Cardiac muscle cell (in vitro differentiated cells and primary cell): ENCODE results near the gene ZNF675. TPM values are rescaled to one million over a fixed set of nuclear protein-coding genes. Genes with fewer than 3 reads are reported as not detected.
A peak's percentile ranks its signal among the peaks of the same experiment; 100 is the strongest.
"Not testable (repeated sequence)": the region's sequence is repeated elsewhere in the genome, so short reads cannot be mapped to it uniquely, and the experiment has no call there.

Experiments
- DNase-seq, 2 donors: peaks; one replicate each; pipeline versions ENCODE4 v3.0.0 to v3.0.0-alpha.2; 2010 to 2017; ENCODE audit warnings: low read depth in 1 of 2, low spot score in 1 of 2
- H3K27ac ChIP-seq: fragments of 200-600 bp; sonication (generic); 2 replicates; pipeline ENCODE4 v1.5.1; 2016
- H3K27me3 ChIP-seq: fragments of 200-600 bp; sonication (generic); 2 replicates; pipeline ENCODE4 v1.6.0; 2016; ENCODE audit warnings: control low read depth
- H3K36me3 ChIP-seq: fragments of 200-600 bp; sonication (generic); 2 replicates; pipeline ENCODE4 v1.5.1; 2016; ENCODE audit warnings: control low read depth
- H3K4me1 ChIP-seq: fragments of 200-600 bp; sonication (generic); 2 replicates; pipeline ENCODE4 v1.8.1; 2017; ENCODE audit warnings: low read depth, mild to moderate bottlenecking, mixed run types
- H3K4me3 ChIP-seq: fragments of 200-600 bp; sonication (generic); 2 replicates; pipeline ENCODE4 v1.5.1; 2016; ENCODE audit warnings: mild to moderate bottlenecking
- H3K9me3 ChIP-seq: fragments of 200-600 bp; sonication (generic); 2 replicates; pipeline ENCODE4 v1.5.1; 2017; ENCODE audit warnings: low read depth, mild to moderate bottlenecking, control low read depth
- CTCF ChIP-seq: IDR thresholded peaks from 2 replicates; pipeline ENCODE4 v1.5.1; 2012; ENCODE audit warnings: low read depth, mild to moderate bottlenecking, low read length
- polyA plus RNA-seq: library from polyadenylated mRNA; unstranded; fragments of >200 nt; fragmentation: Nextera tagmentation; extraction: Ambion mirVana; gene quantifications from 2 replicates; pipeline ENCODE4 v1.2.1, GENCODE V29; 2016
- total RNA-seq: library from RNA; depleted of rRNA; stranded (reverse); fragments of >200 nt; gene quantifications from 2 replicates; pipeline ENCODE4 v1.2.3, GENCODE V29; 2016

ZNF675 gene
- total and polyA plus RNA-seq, 2 experiments from 2014 or later: 7.8 to 13.9 TPM

GRCh38 chr19:23706657-23707056 lies 19.6 kb upstream of the ZNF675 start:
- H3K27me3 ChIP-seq: no peaks in the 10 kb centered on the region
- TF ChIP-seq CTCF: no peak
- no peak for DNase-seq
- H3K27ac ChIP-seq: no peak overlapping the region
- no peaks in the 10 kb centered on the region for H3K36me3 ChIP-seq
- H3K9me3 ChIP-seq: no peaks in the 10 kb centered on the region
- no peaks in the 10 kb centered on the region for H3K4me1 ChIP-seq
- no peak overlapping the region for H3K4me3 ChIP-seq

DNA sequence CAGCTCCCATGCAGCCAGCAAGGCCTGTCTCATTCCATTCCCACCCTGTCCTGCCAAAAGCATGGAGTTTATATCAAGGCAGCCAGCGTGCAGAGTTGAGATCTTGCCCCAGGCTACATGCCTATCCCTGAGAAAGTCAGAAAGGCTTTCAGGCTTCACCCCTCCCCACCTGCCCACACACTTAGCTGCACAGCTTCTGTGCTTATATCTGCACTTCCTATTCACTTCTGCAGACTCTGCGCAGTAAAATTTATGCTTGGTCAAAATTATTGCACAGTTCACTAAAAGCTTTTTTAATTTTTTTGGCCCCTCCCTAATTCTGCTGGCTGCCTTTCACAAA lies 12.5 kb upstream of the ZNF675 start:
- Histone ChIP-seq H3K27ac (peak overlapping the region; percentile 10), H3K4me3 (no peak overlapping the region), H3K36me3 (no peaks in the 10 kb centered on the region), H3K27me3 (no peaks in the 10 kb centered on the region), H3K9me3 (no peaks in the 10 kb centered on the region), H3K4me1 (no peaks in the 10 kb centered on the region)
- no peak for TF ChIP-seq CTCF
- no peak for DNase-seq

DNA sequence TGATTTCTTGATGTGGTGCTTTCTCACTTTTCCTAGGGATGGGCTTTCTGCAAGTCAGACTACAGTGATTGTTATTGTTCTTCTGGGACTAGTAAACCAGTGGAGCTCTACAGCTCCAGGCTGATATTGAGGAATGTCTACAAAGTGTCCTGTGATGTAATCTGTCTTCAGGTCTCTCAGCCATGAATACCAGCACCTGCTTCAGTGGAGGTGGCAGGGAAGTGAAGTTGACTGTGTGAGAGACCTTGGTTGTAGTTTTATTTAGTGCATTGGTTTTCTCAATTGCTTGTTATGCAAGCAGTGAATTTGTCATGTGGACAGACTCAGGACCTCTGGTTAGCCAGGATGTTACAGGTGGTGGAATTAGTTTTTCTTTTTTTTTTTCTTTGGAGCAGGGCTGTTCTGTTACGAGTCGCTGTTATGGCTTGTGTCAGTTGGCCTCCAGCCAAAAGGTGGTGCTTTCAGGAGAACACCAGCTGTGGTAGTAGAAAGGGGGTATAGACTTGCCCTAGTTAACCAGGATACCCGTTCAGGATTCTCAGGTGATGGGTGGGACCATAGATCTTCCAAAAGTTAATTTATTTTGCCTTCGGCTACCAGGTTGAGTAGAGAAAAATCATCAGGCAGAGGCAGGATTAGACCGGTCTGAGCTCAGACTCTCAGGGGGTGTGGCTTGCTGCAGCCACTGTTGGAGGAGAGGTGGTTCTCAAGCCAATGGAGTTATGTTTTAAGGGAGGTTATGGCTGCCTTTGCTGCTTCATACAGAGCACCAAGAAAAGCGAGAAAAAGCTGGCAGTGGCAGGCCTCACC lies 11.9 kb upstream of the ZNF675 start:
- Histone ChIP-seq H3K27me3 (no peaks in the 10 kb centered on the region), H3K36me3 (no peaks in the 10 kb centered on the region), H3K27ac (peak overlapping the region; percentile 10), H3K4me3 (no peak overlapping the region), H3K4me1 (no peaks in the 10 kb centered on the region), H3K9me3 (no peaks in the 10 kb centered on the region)
- DNase-seq: peak in 1 of 2 donors; percentile 19
- no peak for TF ChIP-seq CTCF

- not testable (repeated sequence) for H3K27ac ChIP-seq, H3K4me1 ChIP-seq, H3K36me3 ChIP-seq, H3K9me3 ChIP-seq, H3K27me3 ChIP-seq, DNase-seq, H3K4me3 ChIP-seq
Observed at GRCh38 chr19:23692937-23693336, 5.9 kb upstream of the ZNF675 start.

- TF ChIP-seq CTCF: no peak
- Histone ChIP-seq H3K4me3 (no peak overlapping the region), H3K4me1 (no peaks in the 10 kb centered on the region), H3K36me3 (no peaks in the 10 kb centered on the region), H3K9me3 (no peaks in the 10 kb centered on the region), H3K27ac (no peak overlapping the region), H3K27me3 (no peaks in the 10 kb centered on the region)
- DNase-seq: no peak
Observed at GRCh38 chr19:23673132-23673531, 13.9 kb downstream of the ZNF675 start.

GRCh38 chr19:23668606-23669005 lies 18.4 kb downstream of the ZNF675 start:
- not testable (repeated sequence) for H3K9me3 ChIP-seq, DNase-seq, H3K4me3 ChIP-seq, H3K27ac ChIP-seq, H3K36me3 ChIP-seq, H3K27me3 ChIP-seq, H3K4me1 ChIP-seq
